ENCODE measurements around the gene NLRP10.

NLRP10 gene, protein sequence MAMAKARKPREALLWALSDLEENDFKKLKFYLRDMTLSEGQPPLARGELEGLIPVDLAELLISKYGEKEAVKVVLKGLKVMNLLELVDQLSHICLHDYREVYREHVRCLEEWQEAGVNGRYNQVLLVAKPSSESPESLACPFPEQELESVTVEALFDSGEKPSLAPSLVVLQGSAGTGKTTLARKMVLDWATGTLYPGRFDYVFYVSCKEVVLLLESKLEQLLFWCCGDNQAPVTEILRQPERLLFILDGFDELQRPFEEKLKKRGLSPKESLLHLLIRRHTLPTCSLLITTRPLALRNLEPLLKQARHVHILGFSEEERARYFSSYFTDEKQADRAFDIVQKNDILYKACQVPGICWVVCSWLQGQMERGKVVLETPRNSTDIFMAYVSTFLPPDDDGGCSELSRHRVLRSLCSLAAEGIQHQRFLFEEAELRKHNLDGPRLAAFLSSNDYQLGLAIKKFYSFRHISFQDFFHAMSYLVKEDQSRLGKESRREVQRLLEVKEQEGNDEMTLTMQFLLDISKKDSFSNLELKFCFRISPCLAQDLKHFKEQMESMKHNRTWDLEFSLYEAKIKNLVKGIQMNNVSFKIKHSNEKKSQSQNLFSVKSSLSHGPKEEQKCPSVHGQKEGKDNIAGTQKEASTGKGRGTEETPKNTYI

GRCh38 chr11:7965386-7965785 lies at the start of gene NLRP10:
Gene NLRP10, minus strand, starts transcription at chr11:7965447. Its CDS starts 1,952 bp downstream, at chr11:7963495.
- no peak for ATAC-seq

- no peak for ATAC-seq
Observed at GRCh38 chr11:8013833-8014232, 48.6 kb upstream of the NLRP10 start.

- no peak for ATAC-seq
Observed at GRCh38 chr11:8011981-8012444, 46.8 kb upstream of the NLRP10 start.

DNA sequence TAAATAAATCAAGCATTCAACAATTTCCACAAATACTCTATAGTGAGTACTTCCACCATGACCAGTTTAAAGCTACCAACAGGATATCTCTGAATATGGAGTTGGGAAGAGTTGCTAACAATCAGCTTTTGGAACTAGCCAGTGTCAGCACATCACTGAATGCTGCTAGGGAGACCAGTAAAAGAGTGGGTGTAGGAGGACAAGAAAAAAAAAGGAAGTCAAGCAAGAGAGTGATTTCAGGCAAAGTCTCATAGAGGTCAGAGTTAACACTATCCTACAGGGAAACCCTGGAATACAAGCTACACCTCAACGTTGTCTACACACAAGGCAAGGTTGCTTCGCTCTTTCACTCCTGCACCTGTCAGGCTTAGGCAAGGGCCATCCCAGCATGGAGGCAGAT lies 46.1 kb upstream of the NLRP10 start:
- ATAC-seq = no peak

GRCh38 chr11:8009856-8010255 lies 44.6 kb upstream of the NLRP10 start:
- no peak for ATAC-seq

DNA sequence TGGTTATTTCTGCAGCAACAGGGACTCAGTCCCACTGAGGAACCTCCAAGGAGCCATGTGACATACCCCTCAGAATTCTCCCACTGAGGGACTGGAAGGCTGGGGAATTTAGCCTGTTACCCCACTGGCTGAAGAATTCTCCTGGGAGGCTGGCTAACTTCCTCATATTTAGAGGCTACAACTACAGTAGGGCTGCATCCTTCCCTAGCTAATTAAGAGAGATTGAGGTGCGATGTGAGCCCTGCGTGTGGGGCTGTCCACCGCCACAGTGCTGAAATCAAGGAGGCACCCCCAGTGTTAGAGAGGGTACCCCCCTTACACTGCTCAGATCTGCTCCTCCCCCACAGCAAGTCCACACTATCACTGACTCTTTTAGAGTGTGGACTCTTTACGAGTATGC lies 43.0 kb upstream of the NLRP10 start:
- no peak for ATAC-seq

DNA sequence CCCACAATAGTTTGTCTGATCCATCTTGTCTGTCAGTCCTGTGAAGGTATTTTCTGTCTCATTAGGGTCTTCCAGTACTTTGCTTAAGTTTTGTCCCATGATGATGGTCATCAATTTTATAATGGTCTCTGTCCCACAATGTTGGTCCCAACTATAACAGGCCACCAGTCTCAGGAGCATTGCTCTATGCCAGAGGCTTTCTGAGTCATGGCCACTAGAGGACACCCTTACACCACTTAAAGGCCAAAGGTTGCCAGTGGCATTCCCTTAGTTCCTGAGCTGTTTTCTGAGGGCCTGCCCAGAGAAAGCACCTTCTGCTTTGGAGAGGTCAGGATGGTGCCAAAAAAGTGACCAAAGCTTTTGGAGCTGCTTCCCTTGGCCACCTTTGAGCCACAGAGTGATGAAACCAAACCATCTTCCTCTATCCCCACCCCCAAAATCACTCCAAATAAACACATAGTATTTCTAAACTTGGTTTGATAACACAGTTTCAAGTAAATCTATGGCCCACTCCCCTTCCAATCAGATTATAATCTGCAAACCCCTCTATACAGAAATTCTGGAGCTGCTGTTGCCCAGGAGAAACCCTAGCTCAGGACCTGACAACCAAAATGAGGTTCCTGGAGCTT lies 41.2 kb upstream of the NLRP10 start:
- peak in 1 of 2 donors; percentile 59 for ATAC-seq

DNA sequence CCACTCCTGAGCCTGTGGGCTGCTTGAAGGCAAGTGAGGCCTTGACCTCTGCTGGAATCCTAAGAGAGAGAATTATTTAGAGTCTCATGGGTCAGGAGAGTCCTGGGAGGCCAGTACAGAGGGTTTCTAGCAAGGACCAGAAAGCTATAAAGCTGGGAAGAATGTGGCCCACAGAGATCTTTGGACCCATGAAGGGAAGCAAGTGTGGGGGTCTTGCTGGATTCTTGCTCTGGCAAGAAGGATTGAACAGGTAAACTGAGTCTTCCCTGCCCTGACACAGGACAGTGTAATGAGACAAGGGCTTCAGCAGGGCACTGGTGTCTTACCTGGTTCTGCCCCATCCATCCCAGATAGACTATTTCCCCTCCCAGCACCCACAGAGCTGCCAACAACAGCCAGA lies 40.3 kb upstream of the NLRP10 start:
- no peak for ATAC-seq

- no peak for ATAC-seq
Observed at GRCh38 chr11:8004008-8004407, 38.8 kb upstream of the NLRP10 start.

DNA sequence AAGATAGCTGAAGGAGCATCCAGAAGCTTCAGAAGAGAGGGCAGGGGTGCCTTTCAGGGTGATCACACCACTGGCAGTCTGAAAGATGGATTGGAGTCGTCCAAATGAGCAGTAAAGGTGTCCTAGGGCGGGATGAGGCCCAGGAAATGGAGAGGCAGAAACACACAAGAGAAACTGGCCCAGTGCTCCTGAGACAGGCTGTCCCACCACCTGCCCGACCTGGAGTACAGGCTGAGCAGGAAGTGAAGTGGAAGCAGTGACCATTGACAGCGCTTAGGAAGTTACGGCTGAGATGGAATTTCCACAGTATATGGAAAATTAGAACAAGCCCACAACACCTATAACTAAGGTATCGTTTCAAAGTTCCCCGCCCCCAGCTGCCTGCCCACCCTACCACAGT lies 37.9 kb upstream of the NLRP10 start:
- no peak for ATAC-seq

- ATAC-seq = no peak
Observed at GRCh38 chr11:8002676-8003075, 37.4 kb upstream of the NLRP10 start.

- no peak for ATAC-seq
Observed at GRCh38 chr11:8000390-8000789, 35.1 kb upstream of the NLRP10 start.

DNA sequence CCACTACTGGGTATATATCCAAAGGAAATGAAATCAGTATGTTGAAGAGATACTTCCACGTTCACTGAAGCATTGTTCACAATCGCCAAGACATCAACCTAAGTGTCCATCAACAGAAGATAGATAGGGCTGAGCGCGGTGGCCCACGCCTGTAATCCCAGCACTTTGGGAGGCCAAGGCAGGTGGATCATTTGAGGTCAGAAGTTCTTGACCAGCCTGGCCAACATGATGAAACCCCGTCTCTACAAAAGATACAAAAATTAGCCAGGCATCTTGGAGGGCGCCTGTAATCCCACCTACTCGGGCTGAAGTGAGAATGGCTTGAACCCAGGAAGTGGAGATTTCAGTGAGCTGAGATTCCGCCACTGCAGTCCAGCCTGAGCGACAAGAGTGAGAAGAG lies 34.5 kb upstream of the NLRP10 start:
- ATAC-seq = no peak

GRCh38 chr11:7994581-7995278 lies 29.5 kb upstream of the NLRP10 start:
- no peak for ATAC-seq

- peak; percentile 4 to 11 for ATAC-seq
Observed at GRCh38 chr11:7987560-7987883, 22.3 kb upstream of the NLRP10 start.

DNA sequence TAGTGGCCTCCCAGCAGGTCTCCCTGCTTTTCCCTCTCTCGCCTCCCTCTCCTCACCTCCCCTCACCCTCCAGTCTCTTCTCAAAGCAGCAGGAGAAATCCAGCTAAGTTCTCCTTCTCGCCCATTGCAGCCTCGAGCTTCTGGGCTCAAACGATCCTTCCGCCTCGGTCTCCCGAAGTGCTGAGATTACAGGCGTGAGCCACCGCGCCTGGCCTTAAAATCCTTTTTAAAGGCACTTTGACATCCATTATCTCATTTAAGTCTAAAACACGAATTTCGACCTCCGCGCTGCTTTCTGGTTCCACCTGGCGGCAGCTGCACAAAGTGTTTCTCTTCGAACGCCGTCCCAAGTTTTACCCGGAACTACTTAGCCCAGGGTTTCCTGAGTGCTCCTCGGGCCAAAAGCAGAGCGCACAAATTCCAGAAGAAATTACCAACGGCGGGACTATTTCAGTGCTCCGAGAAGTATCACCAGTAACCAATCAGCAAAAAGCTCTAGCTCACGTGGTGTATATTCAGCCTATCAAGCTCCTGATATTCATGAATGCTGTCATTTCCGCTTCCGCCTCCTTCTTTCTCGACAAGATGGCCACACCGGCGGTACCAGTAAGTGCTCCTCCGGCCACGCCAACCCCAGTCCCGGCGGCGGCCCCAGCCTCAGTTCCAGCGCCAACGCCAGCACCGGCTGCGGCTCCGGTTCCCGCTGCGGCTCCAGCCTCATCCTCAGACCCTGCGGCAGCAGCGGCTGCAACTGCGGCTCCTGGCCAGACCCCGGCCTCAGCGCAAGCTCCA lies 21.7 kb upstream of the NLRP10 start, which contains the start of gene EIF3F:
Gene EIF3F, plus strand, starts transcription at position 570 of the 792 bp plus-strand sequence. Its CDS starts 16 bp downstream, at position 586.
- ATAC-seq = peak; percentile 99

GRCh38 chr11:7983832-7984590 lies 18.8 kb upstream of the NLRP10 start:
- ATAC-seq = no peak

- no peak for ATAC-seq
Observed at GRCh38 chr11:7982582-7983119, 17.4 kb upstream of the NLRP10 start.

- no peak for ATAC-seq
Observed at GRCh38 chr11:7981619-7982157, 16.4 kb upstream of the NLRP10 start.

- ATAC-seq = no peak
Observed at GRCh38 chr11:7977232-7977917, 12.1 kb upstream of the NLRP10 start.

Measured in activated CD4-positive, CD25-positive, alpha-beta regulatory T cell treated with anti-CD3 and anti-CD28 coated beads, Interleukin-2, amount 50 U/mL, for 24 hours (primary cell).